Subcutaneous adipose tissue (tissue), 4 donors: ENCODE measurements around the gene DYNLT5. TPM values are rescaled to one million over a fixed set of nuclear protein-coding genes. Genes with fewer than 3 reads are reported as not detected.

Experiments
- total RNA-seq, 4 donors: library from RNA; depleted of rRNA; stranded (reverse); fragments of >200 nt; gene quantifications; one replicate each; pipeline ENCODE4 v1.1.0, GENCODE V29; 2016
- TF ChIP-seq, protein P1 (sequence below): fragments of 450-650 bp; IDR thresholded peaks from one replicate; pipeline ENCODE4 v1.5.1; 2016; ENCODE audit warnings: low read depth, mild to moderate bottlenecking, control low read depth, antibody characterized with exemption, moderate library complexity

The DYNLT5 gene
- total RNA-seq, 4 donors from 2014 or later, result 0.51 to 4.8 (median 2.8) TPM; not detected in 1

DNA sequence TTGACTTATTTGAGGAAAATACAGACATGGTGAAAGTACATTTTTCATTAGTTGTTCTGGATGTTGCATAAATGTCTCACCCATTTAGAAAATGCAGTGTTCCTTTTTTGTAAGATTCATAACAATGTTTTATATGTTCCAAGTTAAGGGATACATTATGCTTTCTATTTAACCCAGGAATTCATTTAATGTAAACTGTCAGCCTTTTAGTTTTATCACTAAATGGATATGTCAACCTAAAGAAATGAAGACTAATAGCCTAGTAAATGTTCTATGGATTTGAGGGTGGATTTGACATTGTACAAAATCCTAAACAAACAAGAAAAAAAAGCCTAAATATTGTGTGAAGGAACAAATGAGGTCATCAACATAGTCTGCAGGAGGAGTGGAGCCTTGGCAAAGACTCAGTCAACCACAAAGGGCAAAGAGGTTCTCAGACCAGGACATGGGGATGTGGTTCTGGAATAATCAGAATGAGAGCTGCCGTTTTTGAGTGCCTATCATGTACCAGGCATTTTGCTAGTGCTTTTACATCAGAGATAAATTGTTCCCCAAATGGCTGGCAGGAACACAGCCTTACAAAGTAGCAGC lies 57.6 kb downstream of the DYNLT5 start:
- TF ChIP-seq, protein P1, sequence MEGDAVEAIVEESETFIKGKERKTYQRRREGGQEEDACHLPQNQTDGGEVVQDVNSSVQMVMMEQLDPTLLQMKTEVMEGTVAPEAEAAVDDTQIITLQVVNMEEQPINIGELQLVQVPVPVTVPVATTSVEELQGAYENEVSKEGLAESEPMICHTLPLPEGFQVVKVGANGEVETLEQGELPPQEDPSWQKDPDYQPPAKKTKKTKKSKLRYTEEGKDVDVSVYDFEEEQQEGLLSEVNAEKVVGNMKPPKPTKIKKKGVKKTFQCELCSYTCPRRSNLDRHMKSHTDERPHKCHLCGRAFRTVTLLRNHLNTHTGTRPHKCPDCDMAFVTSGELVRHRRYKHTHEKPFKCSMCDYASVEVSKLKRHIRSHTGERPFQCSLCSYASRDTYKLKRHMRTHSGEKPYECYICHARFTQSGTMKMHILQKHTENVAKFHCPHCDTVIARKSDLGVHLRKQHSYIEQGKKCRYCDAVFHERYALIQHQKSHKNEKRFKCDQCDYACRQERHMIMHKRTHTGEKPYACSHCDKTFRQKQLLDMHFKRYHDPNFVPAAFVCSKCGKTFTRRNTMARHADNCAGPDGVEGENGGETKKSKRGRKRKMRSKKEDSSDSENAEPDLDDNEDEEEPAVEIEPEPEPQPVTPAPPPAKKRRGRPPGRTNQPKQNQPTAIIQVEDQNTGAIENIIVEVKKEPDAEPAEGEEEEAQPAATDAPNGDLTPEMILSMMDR, result no peak

GRCh38 chr1:66824771-66825170 lies 72.5 kb downstream of the DYNLT5 start:
- TF ChIP-seq, protein P1, result no peak

Other genes with a start within 250 kb of the DYNLT5 start
- gene SGIP1, start 218.3 kb upstream of the DYNLT5 start, total RNA-seq, result 10 to 100 TPM in 3 of 4 donors, 1 to 10 TPM in 1; 5.9 to 23.1 (median 18.0) TPM
- not detected for gene INSL5, start 48.8 kb downstream of the DYNLT5 start, total RNA-seq
- 1 to 10 TPM; 1.9 to 5.3 (median 3.9) TPM for gene DNAI4, start 172.4 kb downstream of the DYNLT5 start, total RNA-seq
- 10 to 100 TPM; 37.7 to 59.5 (median 40.2) TPM for gene MIER1, start 172.5 kb downstream of the DYNLT5 start, total RNA-seq